Measurements from ENCODE around the gene CD160.
"Not testable (repeated sequence)": the region's sequence is repeated elsewhere in the genome, so short reads cannot be mapped to it uniquely, and the experiment has no call there.

CD160 gene

DNA sequence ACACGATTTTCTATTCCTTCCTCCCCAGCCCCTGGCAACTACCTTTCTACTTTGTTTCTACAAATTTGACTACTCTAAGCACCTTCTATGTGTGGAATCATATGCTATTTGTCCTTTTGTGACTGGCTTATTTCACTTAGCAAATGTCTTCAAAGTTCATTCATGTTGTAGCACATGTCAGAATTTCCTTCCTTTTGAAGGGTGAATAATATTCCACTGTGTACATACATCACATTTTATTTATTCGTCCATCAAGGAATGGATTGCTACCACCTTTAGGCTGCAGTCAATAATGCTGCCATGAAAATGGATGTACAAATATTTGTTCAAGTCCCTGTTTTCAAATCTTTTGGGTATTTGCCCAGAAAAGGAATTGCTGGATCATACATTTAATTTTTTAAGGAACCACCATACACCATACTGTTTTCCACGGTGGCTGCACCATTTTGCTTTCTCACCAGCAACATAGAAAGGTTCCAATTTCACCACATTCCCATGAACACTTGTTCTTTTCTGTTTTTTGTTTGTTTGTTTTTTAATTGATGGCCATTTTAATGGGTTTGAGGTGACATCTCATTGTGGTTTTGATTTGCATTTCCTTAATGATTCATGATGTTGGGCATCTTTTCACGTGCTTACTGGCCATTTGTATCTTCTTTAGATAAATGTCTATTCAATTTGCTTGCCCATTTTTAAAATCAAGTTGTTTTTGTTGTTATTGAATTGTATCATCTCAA is 8.8 kb upstream of the CD160 start:
- no peak for DNase-seq

DNA sequence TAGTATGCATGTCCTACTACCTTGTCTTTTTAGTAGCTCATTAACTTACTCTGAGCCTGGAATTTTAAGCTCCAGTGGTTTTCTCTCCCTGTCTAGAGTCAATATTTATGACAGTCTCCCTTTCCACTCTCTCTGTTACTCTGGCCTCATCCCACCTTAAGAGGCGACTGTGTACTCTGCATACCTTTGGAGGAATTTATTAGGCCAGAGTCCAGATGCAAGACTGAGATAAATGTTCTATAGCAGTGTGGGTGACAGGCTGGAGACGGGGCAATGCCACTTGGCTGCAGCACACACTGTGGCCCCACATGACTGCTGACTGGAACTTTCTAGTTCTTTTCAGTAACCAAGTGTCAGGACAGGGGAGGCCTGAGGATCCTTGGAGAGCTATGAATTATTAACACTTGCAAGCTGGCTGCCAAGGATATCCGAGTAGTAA is 8.1 kb upstream of the CD160 start:
- no peak for DNase-seq

DNA sequence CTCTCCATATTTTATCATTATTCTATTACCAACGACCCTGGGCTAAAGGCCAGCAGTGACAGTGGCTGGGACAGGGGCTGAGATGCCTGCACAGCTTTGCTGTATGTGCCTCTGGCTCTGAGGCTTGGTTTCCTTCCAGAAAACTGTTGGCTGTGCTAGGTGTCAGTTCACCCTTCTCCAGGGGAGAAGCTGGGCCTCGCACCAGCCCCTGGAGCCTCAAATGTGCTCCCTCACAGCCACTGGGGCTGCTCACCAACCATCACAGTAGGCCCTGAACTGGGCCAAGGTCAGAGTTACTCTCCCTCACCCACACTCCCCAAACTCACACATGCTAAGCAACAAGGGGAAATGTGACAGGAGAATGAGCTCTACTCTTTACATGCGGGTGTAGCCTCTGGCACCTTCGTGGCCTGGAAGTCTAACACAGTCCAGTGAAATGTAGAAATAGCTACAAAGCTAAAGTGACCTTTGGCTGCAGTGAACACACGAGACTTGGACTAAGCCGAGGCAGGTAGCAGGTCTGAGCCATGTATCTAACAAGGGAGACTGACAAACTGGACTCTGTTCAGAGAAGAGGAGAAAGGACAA is 4.7 kb upstream of the CD160 start:
- no peak for DNase-seq

DNA sequence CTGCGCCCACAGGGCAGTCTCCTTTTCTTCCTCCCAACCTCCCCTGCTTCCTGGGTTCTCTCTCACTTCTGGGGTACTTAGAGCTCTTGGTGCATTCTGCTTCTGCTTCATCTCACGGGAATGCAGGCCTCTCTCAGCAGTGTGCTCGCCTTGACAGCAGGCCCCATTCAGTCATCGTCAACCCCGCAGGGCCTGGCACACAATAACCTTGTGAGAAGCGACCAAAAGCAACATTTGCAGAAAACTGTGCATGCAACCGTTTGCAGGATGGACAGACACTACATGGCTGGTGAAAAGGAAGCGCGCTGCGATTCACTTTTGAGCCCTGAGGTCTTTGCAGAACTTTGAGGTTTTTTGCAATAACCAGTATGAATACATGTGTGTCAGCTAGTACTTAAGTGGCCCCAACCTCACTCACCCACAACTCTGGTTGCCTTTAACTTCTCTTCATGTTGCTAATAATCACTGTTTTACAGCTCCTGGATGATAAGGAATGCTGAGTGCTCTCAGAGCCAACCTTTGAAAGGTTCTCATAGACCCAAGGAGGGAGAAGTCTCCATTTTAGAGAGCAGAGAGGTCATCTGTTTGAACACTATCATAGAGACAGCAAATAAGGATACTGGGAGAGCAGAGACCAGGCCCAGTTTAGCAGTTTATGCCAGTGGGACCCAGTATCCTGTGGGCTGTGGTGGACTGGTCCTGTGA is 2.5 kb upstream of the CD160 start:
- no peak for DNase-seq

DNA sequence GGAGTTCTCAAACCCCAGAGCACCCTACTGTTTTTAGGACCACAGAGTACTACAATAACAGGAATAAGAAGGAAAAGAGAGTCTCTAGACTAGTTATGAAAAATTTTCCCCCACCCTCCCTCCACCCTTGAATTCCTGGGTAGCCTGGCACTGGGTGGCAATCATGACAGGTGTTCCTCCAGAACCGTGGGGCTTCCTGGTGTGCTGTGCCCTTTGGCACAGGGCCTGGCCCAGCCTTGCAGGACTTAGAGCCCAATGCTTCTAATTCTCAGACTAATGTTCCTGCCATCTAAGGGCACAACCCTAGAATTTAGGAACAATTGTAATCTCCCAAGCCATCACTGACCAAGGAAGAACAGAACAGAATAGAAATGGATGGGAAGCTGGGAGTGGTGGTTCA is 1.5 kb upstream of the CD160 start:
- no peak for DNase-seq

DNA sequence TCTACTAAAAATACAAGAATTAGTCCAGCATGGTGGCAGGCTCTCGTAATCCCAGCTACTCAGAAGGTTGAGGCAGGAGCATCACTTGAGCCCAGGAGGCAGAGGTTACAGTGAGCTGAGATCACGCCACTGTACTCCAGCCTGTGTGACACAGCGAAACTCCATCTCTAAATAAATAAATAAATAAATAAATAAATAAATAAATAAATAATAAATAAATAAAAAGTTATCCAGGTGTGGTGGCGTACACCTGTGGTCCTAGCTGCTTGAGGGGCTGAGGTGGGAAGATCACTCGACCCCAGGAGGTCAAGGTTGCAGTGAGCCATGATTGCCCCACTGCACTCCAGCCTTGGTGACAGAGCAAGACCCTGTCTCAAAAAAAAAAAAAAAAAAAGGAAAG is 834 bp upstream of the CD160 start:
- not testable (repeated sequence) for DNase-seq

DNA sequence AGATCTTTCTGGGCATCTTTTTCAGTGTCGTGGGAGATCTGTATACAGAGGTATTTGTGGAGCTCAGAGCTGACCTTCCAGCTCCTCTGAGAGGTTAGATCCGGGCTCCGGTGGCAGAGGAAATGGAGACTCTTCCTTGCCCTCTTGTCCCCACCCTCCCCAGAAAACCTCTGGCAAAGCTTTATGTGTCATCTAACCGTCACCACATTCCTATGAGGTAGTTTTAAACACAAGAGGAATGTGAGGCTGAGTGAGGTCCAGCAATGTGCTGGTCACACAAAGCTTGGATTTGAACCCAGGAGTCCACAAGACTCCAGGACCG is 1.2 kb downstream of the CD160 start:
- DNase-seq = no peak

DNA sequence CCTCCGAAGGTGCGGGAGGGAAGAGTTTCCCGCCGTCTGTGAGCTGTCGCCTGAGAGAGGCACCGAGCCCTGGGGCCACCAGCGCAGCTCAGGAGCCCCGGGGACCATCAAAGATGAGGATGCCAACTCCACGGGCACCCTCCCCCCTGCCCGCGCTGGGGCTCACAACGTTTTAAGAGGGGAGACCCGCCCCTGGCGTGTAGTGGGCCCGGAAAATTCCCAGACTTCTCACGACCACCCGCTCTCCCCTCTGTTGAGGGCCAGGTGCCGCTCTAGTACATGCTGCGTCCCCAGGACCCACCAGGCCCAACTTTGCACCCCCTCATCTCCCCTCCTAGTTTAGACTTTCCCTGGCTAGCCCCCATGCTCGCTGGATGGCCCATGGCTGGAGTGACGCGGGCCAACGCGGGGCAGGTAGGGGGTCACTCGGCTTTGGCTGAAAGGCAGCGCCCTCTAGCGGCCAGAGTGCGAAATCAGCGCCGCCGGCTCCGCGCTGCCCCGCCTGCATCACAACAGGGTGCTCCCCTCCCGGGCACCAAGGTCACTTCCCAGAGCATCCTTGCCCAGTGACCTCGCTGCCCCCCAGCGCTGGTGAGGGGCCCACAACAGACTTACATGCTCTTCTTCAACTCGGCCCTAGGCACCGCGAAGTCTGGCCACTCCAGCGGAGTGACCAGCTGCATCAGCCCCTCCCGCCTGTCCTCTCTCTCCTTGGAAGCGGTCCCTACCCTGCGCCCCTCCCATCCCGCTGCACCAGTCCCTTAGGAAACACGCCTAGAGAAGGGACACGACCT is 1.8 kb downstream of the CD160 start:
- DNase-seq = peak; percentile 15

DNA sequence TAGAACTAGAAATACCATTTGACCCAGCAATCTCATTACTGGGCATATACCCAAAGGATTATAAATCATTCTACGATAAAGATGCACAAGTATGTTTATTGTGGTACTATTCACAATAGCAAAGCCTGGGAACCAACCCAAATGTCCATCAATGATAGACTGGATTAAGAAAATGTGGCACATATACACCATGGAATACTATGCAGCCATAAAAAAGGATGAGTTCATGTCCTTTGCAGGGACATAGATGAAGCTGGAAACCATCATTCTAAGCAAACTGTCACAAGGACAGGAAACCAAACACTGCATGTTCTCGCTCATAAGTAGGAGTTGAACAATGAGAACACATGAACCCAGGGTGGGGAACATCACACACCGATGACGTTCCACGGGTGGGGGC is 6.9 kb downstream of the CD160 start:
- not testable (repeated sequence) for DNase-seq

DNA sequence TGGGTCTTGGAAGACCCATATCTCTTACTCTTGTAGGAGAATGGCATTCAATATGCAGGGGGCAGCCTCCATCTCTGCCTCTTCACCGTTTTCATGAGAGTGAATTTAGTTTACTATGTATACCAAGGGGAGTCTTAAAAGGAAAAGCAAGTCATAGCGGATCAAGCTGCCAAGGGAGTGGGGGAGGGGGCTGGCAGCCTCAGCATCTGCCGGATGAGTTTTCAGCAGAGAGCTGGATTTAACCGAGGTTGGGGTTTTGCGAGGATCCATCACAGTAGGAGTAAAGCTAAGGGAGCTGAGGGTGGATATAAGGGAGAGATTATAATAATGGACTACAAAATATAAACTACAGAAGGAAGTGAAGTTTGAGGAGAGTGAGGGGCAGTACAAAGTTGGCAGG is 9.9 kb downstream of the CD160 start:
- no peak for DNase-seq

DNA sequence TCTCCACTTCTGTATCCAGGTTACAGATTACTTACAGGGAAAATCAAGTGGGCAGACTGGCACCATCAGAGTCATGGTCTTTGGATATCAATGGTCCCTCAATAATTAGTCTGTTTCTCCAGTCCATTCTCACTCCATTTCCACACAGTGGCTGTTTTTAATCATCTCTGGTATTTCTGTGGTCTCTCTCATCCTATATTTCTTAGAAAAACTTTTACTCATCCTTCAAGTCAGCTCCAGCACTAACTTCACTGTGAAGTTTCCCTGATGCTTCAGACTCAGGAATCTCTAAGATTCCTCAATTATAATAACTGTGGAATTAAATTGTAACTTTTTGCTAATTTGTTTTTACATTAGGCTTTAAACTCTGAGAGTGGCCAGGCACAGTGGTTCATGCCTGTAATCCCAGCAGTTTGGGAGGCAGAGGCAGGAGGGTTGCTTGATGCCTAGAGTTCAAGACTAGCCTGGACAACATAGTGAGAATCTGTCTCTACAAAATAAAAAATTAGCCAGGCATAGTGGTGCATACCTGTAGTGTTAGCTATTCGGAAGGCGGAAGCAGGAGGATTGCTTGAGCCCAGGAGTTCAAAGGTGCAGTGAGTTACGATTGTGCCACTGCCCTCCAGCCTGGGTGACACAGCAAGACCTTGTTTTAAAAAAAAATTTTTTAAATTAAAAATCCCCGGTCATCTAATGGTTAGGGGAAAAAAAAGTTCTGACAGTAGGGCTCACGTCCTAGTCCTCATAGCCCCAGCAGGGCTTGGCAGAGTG is 10.6 kb downstream of the CD160 start:
- no peak for DNase-seq

DNA sequence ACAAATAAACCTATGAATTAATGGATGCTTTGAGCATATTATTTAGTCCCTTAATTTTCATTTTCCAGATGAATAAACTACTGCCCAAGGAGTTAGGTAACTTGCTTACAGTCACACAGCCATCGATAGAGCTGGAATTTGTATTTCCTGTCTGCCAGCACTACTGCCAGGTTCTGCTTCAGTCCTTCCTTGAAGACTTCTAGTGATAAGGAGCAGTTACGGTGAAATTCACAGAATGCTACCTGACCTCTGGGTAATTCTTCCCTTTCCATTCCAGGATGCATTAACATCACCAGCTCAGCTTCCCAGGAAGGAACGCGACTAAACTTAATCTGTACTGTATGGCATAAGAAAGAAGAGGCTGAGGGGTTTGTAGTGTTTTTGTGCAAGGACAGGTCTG is 11.2 kb downstream of the CD160 start:
- no peak for DNase-seq

DNA sequence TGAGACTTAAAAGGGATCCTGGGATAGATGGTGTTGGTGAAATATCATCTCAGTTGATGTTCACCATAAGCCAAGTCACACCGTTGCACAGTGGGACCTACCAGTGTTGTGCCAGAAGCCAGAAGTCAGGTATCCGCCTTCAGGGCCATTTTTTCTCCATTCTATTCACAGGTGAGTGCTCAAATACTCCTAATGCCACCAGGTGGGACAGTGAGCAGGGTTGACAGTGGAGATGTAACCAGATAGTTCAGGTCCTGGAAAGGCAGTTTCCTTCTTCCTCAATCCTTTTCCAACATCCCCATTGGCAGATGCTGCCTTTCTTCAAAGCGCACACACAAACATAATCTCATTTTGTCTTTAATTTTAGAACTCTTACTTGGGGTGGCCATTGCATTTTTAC is 11.6 kb downstream of the CD160 start:
- DNase-seq = no peak

DNA sequence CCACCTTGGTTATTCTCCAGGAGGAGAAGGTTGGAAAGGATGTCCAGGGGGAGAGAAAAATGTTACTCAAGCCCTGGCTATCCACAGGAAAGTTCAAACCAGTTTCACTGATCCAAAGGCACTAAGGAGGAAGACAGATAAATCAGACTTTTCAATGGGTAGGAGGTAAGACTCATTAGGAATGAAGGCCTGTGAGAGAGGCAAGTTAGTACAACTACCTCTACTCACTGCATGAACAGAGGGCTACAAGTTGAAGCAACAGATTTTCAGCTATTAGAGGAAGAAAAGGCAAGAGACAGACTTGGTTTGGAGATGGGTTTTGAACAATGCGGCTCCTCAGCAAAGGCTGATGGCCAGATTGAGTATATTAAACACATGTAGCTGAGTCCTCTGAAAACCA is 16.9 kb downstream of the CD160 start:
- DNase-seq = no peak

DNA sequence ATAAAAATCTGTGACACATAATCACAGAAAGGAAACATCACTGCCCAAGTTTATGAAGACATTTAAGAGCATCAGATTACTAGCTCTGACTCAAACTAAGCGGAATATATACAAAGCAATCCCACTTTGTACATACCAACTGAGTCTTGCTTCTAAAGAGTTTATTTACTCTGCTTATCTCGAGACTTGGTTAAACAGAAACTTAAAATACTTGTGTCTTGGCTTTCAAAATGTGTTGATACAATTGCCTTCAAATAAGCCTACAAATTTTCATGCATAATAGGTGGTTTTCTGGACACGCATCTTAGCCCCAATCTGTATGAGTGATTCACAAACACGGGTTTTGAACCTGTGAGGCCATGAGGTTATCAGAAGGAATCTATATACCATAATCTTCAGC is 21.0 kb downstream of the CD160 start:
- DNase-seq = no peak

DNA sequence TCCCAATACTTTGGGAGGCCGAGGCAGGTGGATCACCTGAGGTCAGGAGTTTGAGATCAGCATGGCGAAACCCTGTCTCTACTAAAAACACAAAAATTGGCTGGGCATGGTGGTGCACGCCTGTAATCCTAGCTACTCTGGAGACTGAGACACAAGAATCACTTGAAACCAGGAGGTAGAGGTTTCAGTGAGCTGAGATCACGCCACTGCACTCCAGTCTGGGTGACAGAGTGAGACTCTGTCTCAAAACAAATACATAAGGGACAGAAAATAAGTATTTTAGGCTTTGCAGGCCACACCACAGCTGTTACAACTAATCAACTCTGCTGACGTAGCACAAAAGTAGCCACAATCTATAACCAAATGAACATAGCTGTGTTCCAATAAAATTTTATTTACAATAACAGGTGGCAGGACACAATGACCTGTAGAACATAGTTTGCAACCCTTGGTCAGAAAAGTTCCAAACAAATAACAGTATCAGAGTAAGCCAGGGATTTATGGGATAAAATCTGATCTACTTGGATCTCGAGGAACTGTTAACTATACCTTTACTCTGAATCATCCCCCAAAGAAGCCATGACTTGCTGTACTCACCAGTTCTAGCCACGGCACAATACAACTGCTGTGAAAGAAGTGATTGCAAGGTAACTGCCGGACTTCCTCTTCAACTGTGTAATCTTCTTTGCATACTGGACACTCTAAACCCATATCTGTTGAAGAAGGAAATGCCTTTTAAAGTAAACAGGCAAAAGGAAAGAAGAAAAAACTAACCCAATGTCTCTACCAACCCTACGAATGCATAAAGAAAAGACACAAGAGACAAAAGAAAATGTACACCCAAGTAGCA is 28.3 kb downstream of the CD160 start:
- no peak for DNase-seq

DNA sequence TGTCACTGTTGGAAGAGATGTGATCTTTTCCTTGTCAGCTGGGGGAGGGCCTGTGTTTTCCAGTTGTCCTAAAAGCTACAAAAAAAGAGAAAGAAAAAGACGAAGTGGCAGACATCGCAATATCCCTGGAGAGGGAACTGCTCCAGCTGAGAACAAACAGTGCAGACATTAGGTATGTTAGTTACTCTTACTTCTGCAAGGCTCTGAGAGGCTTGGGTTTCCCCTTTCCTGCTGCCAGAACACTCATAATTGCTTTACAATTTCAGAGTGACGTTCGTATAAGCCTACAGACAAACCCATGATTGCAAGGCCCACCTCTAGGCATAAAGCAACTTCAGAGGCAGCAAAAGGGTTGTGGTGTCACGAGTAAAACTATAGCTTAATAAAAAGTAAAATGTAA is 31.1 kb downstream of the CD160 start:
- no peak for DNase-seq

DNA sequence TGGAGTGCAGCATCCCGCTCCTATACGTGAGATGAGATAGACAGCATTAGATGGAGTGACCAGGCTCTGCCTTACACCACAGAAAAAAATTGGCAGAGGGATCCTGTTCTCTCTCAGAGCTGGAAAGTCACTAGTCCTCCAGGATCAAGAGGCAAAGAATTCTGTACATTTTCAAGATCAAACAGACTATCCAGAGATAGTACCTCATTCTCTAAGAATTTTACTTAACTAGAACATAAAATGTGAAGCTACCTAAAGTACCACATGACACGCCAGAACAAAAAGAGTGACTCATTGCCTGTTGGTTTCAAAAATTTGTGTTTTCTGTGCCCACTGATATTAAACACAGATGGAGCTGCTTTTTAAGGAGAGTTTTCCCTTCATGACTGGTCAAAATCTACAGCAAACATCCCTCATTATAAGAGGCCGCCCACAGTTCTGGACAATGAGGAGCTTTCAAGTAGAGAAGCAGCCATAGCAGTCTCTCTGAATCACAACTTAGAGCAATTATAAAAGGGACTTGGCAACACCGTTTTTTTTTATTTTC is 32.3 kb downstream of the CD160 start:
- DNase-seq = no peak

DNA sequence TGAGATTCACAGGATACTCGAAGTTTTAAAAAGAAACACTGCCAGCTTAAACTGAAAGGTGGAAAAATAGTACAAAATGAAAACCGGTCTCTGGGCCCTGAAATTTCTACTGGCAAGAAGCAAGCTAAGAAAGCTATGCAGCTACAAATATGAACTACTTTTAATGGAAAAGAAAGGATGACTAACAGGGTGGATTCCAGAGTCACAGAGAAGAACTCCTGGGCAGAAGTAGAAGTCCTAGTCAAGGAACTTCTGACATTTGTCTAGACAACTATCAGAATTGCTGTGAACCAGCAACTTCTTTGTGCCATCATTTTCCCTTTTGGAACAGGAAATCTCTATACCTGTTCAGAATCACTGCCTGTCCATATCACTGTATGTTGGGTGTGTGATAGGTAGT is 38.1 kb downstream of the CD160 start:
- no peak for DNase-seq

DNA sequence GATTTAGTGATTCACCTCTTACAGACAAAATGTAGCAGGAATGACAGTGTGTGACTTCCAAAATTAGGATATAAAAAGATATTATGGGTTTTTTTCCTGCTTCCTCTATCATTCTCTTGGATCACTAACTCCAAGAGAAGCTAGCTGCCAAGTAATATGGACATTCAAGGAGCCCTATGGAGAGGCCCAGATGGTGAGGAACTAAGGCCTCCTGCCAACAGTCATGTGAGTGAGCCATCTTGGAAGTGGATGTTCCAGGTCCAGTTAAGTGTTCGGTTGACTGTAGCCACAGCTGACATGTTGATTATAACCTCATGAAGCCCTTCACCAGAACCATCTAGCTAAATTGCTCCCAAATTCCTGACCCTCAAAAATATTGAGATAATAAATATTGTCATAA is 38.8 kb downstream of the CD160 start:
- DNase-seq = no peak

DNA sequence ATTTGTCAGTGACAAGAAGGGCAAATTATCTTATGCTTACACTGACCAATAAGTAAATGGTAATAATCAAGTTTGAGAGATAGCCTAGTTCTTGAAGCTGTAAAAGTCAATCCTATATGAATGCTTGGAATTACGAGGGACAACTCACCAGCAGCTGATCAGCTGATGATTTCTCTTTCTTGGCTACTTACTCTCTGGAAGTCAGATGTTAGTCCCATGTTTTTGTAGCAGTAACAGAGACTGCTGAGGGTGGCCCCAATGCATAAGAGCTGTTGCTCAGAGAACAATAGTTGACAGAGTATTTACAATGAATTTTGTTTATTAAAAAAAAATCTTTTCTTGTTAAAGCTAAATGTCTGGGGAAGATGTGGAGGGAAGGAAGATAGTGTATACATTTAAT is 39.3 kb downstream of the CD160 start:
- no peak for DNase-seq

DNA sequence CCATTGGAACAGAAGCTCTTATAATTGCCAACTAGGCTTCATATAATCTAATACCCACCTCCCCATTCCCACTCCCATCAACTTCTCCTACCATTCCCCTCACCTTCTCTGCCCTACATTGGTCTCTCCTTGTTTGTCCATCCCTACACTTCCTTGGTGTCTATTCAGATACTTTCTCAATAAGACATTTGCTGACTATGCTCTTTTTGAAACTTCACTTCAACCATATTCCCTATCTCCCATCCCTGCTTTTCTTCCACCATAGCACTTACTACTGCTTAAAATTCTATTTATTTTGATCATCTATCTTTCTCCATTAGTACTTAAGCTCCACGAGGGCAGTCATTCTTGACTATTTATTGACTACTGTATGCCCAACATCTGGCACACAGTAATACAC is 40.4 kb downstream of the CD160 start:
- no peak for DNase-seq
